GM23338 (cell line): ENCODE data around the gene ORM1.
"Not testable (repeated sequence)": the region's sequence is repeated elsewhere in the genome, so short reads cannot be mapped to it uniquely, and the experiment has no call there.

Experiments
- CTCF ChIP-seq, 2 experiments: fragments of 200-600 bp in 1 of 2; sonication (generic) in 1 of 2; conservative IDR thresholded peaks; 2 replicates each; pipeline versions ENCODE4 v1.5.1 to v1.6.1; 2016 to 2017; ENCODE audit warnings: antibody characterized with exemption in 2 of 2, low read depth in 2 of 2, mild to moderate bottlenecking in 2 of 2, moderate library complexity in 1 of 2
- EZH2 ChIP-seq: fragments of 200-600 bp; sonication (generic); IDR thresholded peaks from one replicate; pipeline ENCODE4 v1.8.0; 2017; ENCODE audit warnings: antibody characterized with exemption, mild to moderate bottlenecking, low read depth; ENCODE audit not compliant: unreplicated experiment
- JUNB ChIP-seq: IDR thresholded peaks from one replicate; pipeline ENCODE4 v1.6.1; 2016; ENCODE audit warnings: antibody characterized with exemption; ENCODE audit not compliant: unreplicated experiment
- POLR2AphosphoS5 ChIP-seq: IDR thresholded peaks from 2 replicates; pipeline ENCODE4 v1.6.1; 2016; ENCODE audit warnings: antibody characterized with exemption, low read depth
- REST ChIP-seq: IDR thresholded peaks from one replicate; pipeline ENCODE4 v1.6.1; 2018; ENCODE audit warnings: antibody characterized with exemption; ENCODE audit not compliant: unreplicated experiment
- ZNF331 ChIP-seq: fragments of 250-450 bp; sonication (Bioruptor Pico); IDR thresholded peaks from 2 replicates; pipeline ENCODE4 v1.5.0; 2020; ENCODE audit warnings: low read depth, mild to moderate bottlenecking, moderate library complexity

- TF ChIP-seq CTCF (conservative IDR thresholded peaks at IDR 0.05; ENCODE audit: low read depth in 2 of 2); EZH2; POLR2AphosphoS5; REST; JUNB; ZNF331: not testable (repeated sequence)
These were observed 6.7 kb downstream of the ORM1 start, which contains the start of gene ORM2 for GRCh38 chr9:114329625-114330022.
